ENCODE measurements around the gene FAP.

Gene FAP

GRCh38 chr2:162234620-162235462, 8.4 kb downstream of the FAP start:
- TF ChIP-seq, protein P1, sequence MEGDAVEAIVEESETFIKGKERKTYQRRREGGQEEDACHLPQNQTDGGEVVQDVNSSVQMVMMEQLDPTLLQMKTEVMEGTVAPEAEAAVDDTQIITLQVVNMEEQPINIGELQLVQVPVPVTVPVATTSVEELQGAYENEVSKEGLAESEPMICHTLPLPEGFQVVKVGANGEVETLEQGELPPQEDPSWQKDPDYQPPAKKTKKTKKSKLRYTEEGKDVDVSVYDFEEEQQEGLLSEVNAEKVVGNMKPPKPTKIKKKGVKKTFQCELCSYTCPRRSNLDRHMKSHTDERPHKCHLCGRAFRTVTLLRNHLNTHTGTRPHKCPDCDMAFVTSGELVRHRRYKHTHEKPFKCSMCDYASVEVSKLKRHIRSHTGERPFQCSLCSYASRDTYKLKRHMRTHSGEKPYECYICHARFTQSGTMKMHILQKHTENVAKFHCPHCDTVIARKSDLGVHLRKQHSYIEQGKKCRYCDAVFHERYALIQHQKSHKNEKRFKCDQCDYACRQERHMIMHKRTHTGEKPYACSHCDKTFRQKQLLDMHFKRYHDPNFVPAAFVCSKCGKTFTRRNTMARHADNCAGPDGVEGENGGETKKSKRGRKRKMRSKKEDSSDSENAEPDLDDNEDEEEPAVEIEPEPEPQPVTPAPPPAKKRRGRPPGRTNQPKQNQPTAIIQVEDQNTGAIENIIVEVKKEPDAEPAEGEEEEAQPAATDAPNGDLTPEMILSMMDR (IDR thresholded peaks at IDR 0.05; ENCODE audit: insufficient read depth, low read length, missing control alignments): no peak
- ChIA-PET CTCF (interaction anchor here (1.2 to 2.0 kb wide), 8 partner anchors 11 to 67 kb away, joined by 3 to 19 read pairs (median 4); no protein-coding TSS in a partner anchor), POLR2A (interaction anchor here (0.7 to 0.9 kb wide), 2 partner anchors 46 to 64 kb away, joined by 3 to 4 read pairs; no protein-coding TSS in a partner anchor)
- DNase-seq (ENCODE audit: low read depth, low spot score): no peak
- H3K4me3 ChIP-seq (ENCODE audit: low read depth, low read length): no peak overlapping the region

DNA sequence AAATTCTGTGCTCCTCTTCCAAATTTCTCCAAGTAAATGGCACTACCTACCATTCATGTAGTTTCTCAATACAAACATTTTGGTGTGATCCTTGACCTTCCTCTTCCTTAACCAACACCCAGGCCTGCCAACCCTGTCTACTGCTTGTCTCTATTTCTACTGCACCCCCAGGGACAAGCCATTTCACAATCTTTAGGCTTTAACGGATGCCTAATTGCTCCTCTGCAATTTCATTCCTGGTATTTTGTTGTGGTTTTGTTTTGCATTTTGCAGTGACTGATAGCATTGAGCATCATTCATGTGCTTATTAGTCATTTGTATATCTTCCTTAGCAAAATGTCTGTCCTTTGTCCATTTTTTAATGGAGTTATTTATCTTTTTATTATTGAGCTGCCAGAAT, 10.0 kb downstream of the FAP start:
- CTCF ChIA-PET: interaction anchor here (1.0 to 1.6 kb wide), 4 partner anchors 13 to 69 kb away, joined by 3 to 19 read pairs (median 6); no protein-coding TSS in a partner anchor
- DNase-seq (ENCODE audit: low read depth, low spot score): peak; percentile 46
- TF ChIP-seq, protein P1 (IDR thresholded peaks at IDR 0.05; ENCODE audit: insufficient read depth, low read length, missing control alignments): no peak
- no peak overlapping the region for H3K4me3 ChIP-seq (ENCODE audit: low read depth, low read length)
- POLR2A ChIA-PET: no interaction called here

GRCh38 chr2:162232671-162233070, 10.6 kb downstream of the FAP start:
- ChIA-PET POLR2A (no interaction called here), CTCF (interaction anchor here (0.9 to 4.8 kb wide), 5 partner anchors 9 to 69 kb away, joined by 3 to 90 read pairs (median 4); no protein-coding TSS in a partner anchor)
- TF ChIP-seq, protein P1 (IDR thresholded peaks at IDR 0.05; ENCODE audit: insufficient read depth, low read length, missing control alignments): no peak
- no peak overlapping the region for H3K4me3 ChIP-seq (ENCODE audit: low read depth, low read length)
- no peak for DNase-seq (ENCODE audit: low read depth, low spot score)

DNA sequence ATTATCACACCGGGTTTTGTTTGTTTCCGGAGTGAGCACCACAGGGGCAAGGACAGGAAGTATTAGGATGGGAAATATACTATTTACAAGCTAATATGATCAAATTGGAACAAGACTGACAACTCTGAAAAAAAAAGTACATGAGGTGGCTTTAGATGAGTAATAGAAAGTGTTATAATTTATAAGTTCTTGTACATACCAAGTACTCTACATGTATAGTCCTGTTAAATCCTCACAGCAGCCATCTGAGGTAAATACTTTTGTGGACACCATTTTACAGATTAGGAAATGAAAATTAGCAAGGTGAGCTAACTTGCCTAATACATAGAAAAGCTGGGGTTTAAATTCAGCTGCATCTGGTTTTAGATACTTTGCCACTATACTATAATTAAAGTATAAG, 11.2 kb downstream of the FAP start:
- ChIA-PET POLR2A (interaction anchor here (0.8 to 1.2 kb wide), 2 partner anchors 8 to 12 kb away, joined by 3 to 4 read pairs; no protein-coding TSS in a partner anchor), CTCF (interaction anchor here (0.9 to 4.8 kb wide), 7 partner anchors 8 to 70 kb away, joined by 3 to 90 read pairs (median 4); partner anchors contain the start of gene FAP)
- no peak overlapping the region for H3K4me3 ChIP-seq (ENCODE audit: low read depth, low read length)
- no peak for DNase-seq (ENCODE audit: low read depth, low spot score)
- TF ChIP-seq, protein P1 (IDR thresholded peaks at IDR 0.05; ENCODE audit: insufficient read depth, low read length, missing control alignments): no peak

GRCh38 chr2:162230761-162231160, 12.5 kb downstream of the FAP start:
- TF ChIP-seq, protein P1 (IDR thresholded peaks at IDR 0.05; ENCODE audit: insufficient read depth, low read length, missing control alignments): no peak
- ChIA-PET CTCF (interaction anchor here (0.7 to 4.8 kb wide), 7 partner anchors 10 to 68 kb away, joined by 3 to 90 read pairs (median 4); partner anchors contain the start of gene FAP), POLR2A (no interaction called here)
- no peak overlapping the region for H3K4me3 ChIP-seq (ENCODE audit: low read depth, low read length)
- DNase-seq (ENCODE audit: low read depth, low spot score): no peak

- ChIA-PET POLR2A (no interaction called here), CTCF (interaction anchor here (1.0 to 1.9 kb wide), 4 partner anchors 12 to 72 kb away, joined by 3 to 11 read pairs (median 5); no protein-coding TSS in a partner anchor)
- DNase-seq (ENCODE audit: low read depth, low spot score): no peak
- H3K4me3 ChIP-seq (ENCODE audit: low read depth, low read length): no peak overlapping the region
- TF ChIP-seq, protein P1 (IDR thresholded peaks at IDR 0.05; ENCODE audit: insufficient read depth, low read length, missing control alignments): no peak
Measured at GRCh38 chr2:162226836-162227235, 16.4 kb downstream of the FAP start.
